ENCODE results near the gene RPS6KA4.

DNA sequence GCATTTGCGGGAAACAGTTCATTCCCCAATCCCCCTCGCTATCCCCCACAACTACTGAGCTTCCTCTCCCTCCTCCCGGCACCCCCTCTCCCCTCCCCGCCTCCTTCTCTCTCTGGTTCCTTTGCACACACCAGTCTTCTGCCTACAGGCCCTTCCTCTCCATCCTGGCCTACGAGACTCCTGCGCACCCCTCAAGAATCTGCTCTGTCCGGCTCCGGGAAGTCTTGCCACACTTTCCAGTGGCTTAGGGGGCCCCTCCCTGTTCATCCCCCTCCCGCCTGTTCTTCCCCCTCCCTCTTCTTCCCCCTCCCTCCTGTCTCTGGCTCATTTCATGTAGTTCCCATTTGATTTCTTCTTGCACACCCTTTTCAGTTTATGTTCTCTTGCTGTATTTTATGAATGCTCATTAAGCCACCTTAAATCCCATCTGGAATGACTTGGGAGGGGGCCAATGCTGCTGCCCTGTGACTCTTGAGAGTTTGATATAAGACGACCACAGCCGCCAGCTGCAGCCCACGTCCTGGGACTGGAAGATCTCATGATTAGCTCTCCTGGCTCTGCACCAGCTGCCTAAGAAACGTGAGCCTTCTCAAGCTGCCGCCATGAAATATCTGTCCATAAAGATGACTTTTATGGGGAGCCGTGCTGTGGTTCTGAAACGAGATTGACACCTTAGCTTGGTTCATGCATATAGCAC, 50.9 kb downstream of the RPS6KA4 start:
- TF ChIP-seq, protein P1, sequence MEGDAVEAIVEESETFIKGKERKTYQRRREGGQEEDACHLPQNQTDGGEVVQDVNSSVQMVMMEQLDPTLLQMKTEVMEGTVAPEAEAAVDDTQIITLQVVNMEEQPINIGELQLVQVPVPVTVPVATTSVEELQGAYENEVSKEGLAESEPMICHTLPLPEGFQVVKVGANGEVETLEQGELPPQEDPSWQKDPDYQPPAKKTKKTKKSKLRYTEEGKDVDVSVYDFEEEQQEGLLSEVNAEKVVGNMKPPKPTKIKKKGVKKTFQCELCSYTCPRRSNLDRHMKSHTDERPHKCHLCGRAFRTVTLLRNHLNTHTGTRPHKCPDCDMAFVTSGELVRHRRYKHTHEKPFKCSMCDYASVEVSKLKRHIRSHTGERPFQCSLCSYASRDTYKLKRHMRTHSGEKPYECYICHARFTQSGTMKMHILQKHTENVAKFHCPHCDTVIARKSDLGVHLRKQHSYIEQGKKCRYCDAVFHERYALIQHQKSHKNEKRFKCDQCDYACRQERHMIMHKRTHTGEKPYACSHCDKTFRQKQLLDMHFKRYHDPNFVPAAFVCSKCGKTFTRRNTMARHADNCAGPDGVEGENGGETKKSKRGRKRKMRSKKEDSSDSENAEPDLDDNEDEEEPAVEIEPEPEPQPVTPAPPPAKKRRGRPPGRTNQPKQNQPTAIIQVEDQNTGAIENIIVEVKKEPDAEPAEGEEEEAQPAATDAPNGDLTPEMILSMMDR (conservative IDR thresholded peaks at IDR 0.05; ENCODE audit: low read depth, low read length), result no peak
- TF ChIP-seq EZH2 (IDR thresholded peaks at IDR 0.05; ENCODE audit: low read length, unreplicated experiment), result no peak

Data from PC-3 (cell line).